GM18951 (cell line): ENCODE measurements around the gene OCA2.
"Not testable (repeated sequence)": the region's sequence is repeated elsewhere in the genome, so short reads cannot be mapped to it uniquely, and the experiment has no call there.

Experiments
- POLR2A ChIP-seq: IDR thresholded peaks from 4 replicates; pipeline ENCODE4 v1.6.1; 2011; ENCODE audit warnings: mild to moderate bottlenecking; ENCODE audit not compliant: insufficient read length, insufficient read depth; ENCODE audit errors: extremely low read depth
- in situ Hi-C: fragments of 300-500 bp; cut with MboI; formaldehyde crosslinking; loops from one replicate; pipeline ENCODE4 v1.12.0; 2022; ENCODE audit warnings: low sequenced_read_pairs, mixed read lengths, inconsistent platforms; ENCODE audit not compliant: unreplicated experiment

Gene OCA2

DNA sequence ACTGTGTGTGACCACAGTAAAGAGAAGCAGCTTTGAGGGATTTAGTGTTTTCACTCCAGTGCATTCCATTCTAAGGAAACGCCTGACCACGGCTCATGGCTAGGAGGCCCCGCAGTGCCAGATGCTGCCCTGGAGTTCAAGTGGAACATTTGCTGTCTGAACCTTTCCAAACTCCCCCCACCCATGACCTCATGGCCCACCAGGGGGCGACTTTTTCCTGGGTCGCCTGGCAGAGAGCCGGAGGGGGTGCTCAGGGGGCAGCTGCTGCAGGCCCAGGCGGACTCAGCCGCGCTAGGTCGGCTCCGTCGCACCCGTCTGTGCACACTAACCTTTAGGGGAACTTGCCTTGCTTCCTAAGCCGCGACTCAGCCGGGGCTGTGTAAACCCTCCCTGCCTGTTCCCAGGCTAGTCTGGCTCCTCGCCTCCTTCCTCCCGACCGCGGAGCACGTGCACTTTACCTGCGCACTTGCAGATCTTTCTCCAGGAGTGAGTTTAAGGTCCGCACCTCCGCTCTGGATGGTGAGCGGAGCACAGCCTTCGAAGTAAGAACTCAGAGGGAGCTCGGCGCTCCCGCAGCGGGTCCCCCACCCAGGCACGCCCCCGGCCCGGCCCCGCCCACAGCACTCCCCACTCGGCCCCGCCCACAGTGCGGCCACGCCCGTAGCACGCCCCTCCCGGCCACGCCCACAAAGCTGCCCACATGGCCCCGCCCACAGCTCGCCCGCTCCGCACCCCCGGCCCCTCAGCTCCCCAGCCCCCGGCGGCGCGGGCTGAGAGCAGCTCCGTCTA is at the start of gene OCA2:
Gene OCA2, minus strand, starts transcription at position 550 of the 789 bp plus-strand sequence. CDS start 17,441 bp downstream, outside the sequence.
- in situ Hi-C loops, result no loop called here
- no peak for TF ChIP-seq POLR2A

DNA sequence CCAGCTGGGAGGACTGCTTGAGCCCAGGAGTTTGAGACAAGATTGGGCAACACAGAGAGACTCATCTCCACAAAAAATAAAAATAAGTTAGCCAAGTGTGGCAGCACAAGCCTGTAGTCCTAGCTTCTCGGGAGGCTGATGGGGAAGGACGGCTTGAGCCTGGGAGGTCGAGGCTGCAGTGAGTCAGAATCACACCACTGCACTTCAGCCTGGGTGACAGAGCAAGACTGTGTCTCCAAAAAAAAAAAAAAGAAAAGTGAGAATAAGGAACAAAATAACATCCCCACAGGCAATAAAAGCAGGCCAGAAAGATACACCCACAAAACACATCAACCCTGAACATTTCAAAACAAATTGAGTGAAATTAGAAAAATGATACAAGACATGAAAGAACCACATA is 48.7 kb upstream of the OCA2 start:
- TF ChIP-seq POLR2A, result no peak
- in situ Hi-C loops, result no loop called here

DNA sequence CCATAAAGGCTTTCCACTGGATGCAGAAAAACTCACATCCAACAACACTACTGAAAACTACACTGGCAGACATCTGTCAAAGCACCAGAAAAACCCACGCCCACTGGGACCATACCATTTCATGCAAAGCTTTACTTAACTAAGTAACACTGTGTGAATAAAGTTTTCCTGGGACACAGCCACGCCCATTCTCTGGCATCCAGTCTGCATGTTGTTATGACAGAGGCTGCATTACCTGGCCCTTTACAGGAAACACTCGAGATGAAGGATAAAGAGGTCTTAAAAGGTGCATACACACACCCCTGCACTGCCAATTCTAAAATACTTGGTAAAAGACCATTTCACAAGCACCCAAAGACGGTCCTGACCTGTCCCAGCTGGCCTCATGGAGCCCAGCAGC is 46.3 kb upstream of the OCA2 start:
- in situ Hi-C loops, result not testable (repeated sequence)

DNA sequence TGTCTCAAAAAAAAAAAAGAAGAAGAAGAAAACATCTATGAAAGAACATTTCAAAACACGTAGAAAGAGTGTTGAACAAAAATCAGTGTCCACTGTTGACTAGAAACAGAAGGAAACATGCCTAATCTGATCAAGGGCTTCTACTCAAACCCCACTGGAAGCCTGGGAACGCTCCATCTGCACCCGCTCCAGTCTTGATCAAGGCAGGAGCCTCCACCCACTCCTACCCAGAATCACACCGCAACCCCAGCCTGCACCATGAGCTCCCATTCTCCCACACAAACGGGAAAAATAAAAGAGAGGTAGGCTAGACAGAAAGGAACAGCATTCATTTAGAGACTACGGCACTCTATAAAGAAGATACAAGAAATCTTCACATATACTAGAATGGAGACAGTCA is 40.9 kb upstream of the OCA2 start:
- no peak for TF ChIP-seq POLR2A
- in situ Hi-C loops, result no loop called here

DNA sequence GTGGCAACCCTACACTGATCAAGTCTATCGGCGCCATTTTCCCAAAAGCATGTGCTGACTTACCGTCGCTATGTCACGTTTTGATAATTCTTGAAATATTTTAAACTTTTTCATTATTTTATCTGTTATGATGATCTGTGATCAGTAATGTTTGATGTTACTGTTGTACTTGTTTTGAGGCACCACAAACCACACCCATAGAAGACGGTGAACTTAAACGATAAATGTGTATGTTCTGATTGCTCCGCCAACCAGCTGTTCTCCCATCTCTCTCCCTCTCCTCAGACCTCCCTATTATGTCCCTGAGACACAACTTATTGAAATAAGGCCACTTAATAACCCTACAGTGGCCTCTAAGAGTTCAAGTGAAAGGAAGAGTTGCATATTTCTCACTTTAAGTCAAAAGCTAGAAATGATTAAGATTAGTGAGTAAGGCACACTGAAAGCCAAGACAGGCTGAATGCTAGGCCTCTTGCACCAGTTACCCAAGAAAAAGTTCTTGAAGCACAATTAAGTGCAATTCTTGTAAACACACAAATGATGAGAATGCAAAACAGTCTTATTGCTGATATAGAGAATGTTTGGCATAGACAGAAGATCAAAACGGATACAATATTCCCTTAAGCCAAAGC is 38.4 kb upstream of the OCA2 start:
- in situ Hi-C loops, result not testable (repeated sequence)

DNA sequence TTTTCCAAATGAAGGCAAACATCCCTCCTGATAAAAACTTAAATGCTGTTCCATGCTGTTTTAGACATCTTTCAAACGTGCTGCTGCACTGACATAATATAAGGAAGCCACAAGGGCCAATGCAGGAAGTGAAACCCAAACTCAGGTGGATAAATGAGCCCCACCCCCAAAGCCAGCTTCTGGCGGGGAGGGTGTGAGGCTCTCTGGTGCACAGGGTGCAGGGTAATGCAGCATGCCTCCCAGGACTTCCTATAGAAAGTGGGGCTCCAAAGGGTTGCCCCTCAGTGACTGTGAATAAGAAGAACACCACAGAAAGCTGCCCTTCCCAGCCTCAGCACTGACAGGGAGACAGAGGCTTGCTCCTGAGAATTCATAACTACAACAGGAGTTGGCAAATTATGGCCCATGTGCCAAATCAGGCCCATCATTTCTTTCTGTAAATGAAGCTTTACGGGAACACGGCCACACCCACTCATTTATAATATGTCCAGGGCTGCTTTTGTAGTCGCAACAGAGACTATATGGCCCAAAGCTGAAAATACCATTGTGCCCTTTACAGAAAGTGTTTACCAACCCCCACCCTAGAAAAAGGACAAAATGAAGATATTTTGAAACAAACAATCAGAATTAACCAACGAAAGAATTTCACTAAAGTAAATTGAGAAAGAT is 37.3 kb upstream of the OCA2 start:
- in situ Hi-C loops, result not testable (repeated sequence)

DNA sequence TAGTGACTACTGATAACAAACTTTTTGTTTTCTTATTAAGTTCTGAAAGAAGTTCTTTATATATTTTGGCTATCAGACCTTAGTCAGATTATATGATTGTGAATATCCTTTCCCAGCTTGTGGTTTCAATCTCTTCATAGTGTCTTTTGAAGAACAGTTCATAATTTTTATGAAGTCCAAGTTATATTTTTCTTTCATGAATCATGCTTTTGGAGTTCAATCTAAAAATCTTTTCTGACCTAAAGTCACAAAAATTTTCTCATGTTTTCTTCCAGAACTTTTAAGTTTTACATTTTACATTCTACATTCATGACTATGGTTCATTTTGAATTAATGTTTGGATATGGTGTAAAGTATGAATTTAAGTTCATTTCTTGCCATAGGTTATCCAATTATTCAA is 34.2 kb upstream of the OCA2 start:
- TF ChIP-seq POLR2A, result no peak
- in situ Hi-C loops, result no loop called here

DNA sequence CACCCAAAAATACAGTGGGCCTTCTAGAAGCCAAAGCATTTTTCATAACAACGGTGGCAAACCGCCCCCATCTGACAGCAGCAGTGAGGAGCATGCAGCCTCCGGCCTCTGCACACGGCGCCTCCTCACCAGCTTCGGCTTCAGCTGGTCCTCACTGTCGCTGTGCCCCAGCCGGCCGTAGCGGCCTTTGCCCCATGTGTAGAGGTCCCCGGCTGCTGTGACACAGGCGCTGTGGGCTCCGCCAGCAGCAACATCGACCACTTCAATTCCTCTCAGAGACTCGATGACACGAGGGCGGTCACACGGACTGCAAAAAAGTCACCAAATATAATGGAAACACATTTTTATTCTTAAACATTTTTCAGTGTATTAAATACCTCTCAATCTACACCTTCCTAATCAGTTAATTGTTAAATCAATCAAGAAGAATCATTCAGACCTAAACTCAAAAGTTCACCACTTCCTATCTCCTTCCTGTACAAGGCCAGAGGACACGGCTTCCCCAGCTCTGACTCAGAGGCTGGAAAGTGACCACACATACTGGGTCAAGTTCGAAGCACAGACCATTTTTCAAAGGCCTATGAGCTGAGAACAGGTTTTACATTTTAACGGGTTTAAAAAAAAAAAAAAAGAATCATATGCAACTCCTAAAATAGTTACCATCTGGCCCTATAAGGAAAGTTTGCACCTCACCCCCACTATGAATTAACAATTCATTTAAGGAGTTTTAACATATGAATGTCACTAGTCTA is 33.6 kb upstream of the OCA2 start:
- in situ Hi-C loops, result no loop called here
- TF ChIP-seq POLR2A, result no peak

DNA sequence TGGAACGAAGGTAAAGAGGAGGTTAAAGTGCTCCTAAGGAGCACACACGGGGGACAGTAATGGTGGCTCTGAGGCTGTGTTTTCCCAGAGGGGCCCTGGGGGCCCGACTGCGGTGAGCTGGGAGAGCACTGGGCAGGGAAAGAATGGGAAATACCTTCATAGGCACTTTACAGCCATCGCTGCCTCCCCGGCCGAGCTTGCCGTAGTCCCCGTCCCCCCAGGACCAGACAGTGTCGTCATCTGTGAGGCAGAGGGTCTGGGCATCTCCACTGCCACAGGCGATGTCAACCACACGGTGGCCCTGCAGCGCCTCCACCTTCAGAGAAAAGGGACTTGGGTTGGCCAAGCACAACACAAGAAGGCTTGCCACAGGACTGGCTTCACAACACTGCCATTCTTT is 32.8 kb upstream of the OCA2 start:
- in situ Hi-C loops, result no loop called here
- TF ChIP-seq POLR2A, result no peak

DNA sequence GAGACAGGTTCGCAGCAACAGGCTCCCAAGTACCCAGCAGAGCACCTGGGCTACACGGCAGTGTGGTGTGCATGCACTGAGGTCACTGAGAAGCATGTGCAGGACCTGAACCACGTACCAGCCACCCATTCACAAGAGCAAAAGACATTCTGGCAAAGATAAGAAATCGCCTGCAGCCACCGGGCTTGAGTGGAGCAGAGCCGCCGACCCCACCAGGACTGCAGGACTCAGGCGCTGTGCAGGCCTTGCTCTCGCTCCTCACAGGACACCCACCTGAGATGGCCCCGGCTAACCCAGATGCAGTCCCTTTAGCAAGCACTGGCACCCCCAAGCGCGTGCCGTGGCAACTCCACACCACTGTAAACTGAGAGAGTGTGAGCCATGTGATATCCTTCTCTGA is 32.3 kb upstream of the OCA2 start:
- TF ChIP-seq POLR2A, result no peak
- in situ Hi-C loops, result no loop called here

DNA sequence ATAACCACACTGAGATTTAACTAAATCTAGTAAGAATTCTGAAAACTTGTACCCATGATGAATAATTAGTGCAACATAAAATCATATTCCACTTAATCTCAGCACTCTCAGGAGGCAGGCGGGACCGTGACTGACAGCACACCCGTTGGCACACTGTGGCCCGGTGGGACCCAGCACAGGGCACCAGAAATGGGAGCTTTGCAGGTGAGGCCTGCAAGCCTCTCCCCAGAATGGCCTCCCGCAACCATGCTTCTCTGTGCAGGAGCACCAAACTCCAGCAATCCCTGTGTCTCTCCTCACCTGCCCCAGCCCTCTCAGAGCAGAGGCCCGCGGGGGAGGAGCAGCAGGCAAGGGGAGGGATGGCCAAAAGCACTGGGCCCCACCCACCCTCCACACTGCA is 31.5 kb upstream of the OCA2 start:
- in situ Hi-C loops, result no loop called here
- no peak for TF ChIP-seq POLR2A

DNA sequence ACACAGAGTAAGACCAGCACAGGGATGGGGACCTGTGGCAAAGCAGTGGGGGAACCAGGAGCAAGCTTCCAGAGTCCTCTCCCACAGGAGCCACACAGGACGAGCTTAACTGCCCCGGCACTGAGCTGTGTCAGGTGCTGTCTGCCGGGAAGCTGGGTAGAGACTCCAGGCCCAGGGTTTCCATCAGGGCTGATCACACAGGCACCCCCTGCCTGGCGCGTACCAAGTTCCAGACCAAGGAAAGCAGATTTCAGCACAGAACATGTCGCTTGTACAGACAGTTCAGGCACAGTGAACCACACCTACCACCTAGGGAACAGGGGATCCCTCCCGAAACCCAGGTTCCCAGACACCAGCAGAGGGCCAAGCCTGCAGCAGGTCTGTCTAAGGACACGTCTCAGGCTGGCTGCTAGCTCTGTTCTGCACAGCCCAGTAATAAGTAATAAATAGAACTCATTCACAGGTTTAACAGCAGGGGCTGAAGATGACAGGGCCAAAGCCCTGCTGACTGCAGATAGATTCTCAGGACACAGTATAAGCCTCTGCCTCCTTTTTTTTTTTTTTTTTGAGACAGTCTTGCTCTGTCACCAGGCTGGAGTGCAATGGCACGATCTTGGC is 30.2 kb upstream of the OCA2 start:
- TF ChIP-seq POLR2A, result no peak
- in situ Hi-C loops, result no loop called here

DNA sequence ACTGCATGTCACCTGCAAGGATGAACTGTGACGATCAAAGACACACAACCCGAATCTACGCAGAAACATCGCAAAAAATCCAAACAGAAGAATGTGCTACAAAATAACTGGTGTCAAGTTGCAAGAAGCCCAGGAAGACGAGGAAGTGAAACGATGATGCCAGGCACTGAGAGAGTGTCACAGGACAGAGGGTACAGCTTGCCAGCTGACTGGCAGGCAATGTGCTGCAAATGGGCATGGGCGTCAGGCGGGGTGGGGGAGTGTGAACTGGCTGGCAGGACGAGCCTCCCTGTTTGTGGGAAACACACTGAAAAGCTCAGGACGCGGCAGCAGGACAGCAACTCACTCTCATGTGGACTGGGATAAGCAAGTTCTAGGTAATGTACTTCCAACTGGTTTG is 28.9 kb upstream of the OCA2 start:
- in situ Hi-C loops, result no loop called here
- no peak for TF ChIP-seq POLR2A
